Neural cell (in vitro differentiated cells): ENCODE measurements around the gene STYK1. TPM values are rescaled to one million over a fixed set of nuclear protein-coding genes. Genes with fewer than 3 reads are reported as not detected.

Source experiments
- H2AFZ ChIP-seq: fragments of 200-600, 300-800 bp; sonication (generic), shearing (Covaris generic); 2 replicates; pipeline ENCODE4 v1.6.0; 2014; ENCODE audit warnings: low read depth, mild to moderate bottlenecking, antibody characterized with exemption, low read length, moderate library complexity
- H3F3A ChIP-seq: fragments of 200-600 bp; shearing (Covaris generic); 2 replicates; pipeline ENCODE4 v1.6.1; 2016; ENCODE audit warnings: mild to moderate bottlenecking, moderate library complexity, mixed read lengths, antibody characterized with exemption, low read length; ENCODE audit not compliant: insufficient read depth, poor library complexity, severe bottlenecking
- H3K27ac ChIP-seq: fragments of 200-600, 300-800 bp; sonication (generic), shearing (Covaris generic); 2 replicates; pipeline ENCODE4 v1.5.1; 2014; ENCODE audit warnings: mild to moderate bottlenecking, low read length, moderate library complexity
- H3K27me3 ChIP-seq: fragments of 300-800, 200-600 bp; sonication (generic), shearing (Covaris generic); 2 replicates; pipeline ENCODE4 v1.6.0; 2014; ENCODE audit warnings: mild to moderate bottlenecking, low read depth, low read length, moderate library complexity; ENCODE audit not compliant: insufficient read depth
- H3K36me3 ChIP-seq: fragments of 300-800, 200-600 bp; sonication (generic), shearing (Covaris generic); 2 replicates; pipeline ENCODE4 v1.5.1; 2014; ENCODE audit warnings: mild to moderate bottlenecking, antibody characterized with exemption, low read length, moderate library complexity; ENCODE audit not compliant: insufficient read depth
- H3K4me2 ChIP-seq: fragments of 300-800, 200-600 bp; sonication (generic), shearing (Covaris generic); 2 replicates; pipeline ENCODE4 v1.6.0; 2014; ENCODE audit warnings: mild to moderate bottlenecking, low read length
- H3K4me3 ChIP-seq: fragments of 300-800, 200-600 bp; sonication (generic), shearing (Covaris generic); 2 replicates; pipeline ENCODE4 v1.5.1; 2014; ENCODE audit warnings: mild to moderate bottlenecking, low read length, moderate library complexity
- H3K79me2 ChIP-seq: fragments of 200-600 bp; shearing (Covaris generic); replicated peaks from 2 replicates; pipeline ENCODE4 v1.6.0; 2014; ENCODE audit warnings: mild to moderate bottlenecking, low read length, moderate library complexity; ENCODE audit not compliant: insufficient read depth
- H3K9ac ChIP-seq: fragments of 300-800, 200-600 bp; sonication (generic), shearing (Covaris generic); 2 replicates; pipeline ENCODE4 v1.6.1; 2016; ENCODE audit warnings: mild to moderate bottlenecking, low read length, mixed read lengths
- H3K9me2 ChIP-seq: fragments of 200-600 bp; shearing (Covaris generic); 2 replicates; pipeline ENCODE4 v1.6.1; 2016; ENCODE audit warnings: mild to moderate bottlenecking, low read length, mixed read lengths; ENCODE audit not compliant: insufficient read depth
- H3K9me3 ChIP-seq: fragments of 200-600, 300-800 bp; sonication (generic), shearing (Covaris generic); 2 replicates; pipeline ENCODE4 v1.6.1; 2016; ENCODE audit warnings: mild to moderate bottlenecking, mixed run types, low read length, moderate library complexity, mixed read lengths
- H4K20me1 ChIP-seq: fragments of 200-600 bp; shearing (Covaris generic); 2 replicates; pipeline ENCODE4 v1.6.1; 2016; ENCODE audit warnings: mild to moderate bottlenecking, mixed run types; ENCODE audit not compliant: insufficient read depth
- CTCF ChIP-seq: fragments of 450-650 bp; IDR thresholded peaks from 2 replicates; pipeline ENCODE4 v1.5.1; 2014; ENCODE audit warnings: antibody characterized with exemption, mild to moderate bottlenecking, moderate library complexity; ENCODE audit not compliant: poor library complexity, severe bottlenecking
- EP300 ChIP-seq: fragments of 450-650 bp; conservative IDR thresholded peaks from 2 replicates; pipeline ENCODE4 v1.6.1; 2014; ENCODE audit warnings: antibody characterized with exemption, mild to moderate bottlenecking, moderate library complexity; ENCODE audit not compliant: poor library complexity, severe bottlenecking
- EZH2 ChIP-seq: fragments of 200-600, 300-800 bp; shearing (Covaris generic), sonication (generic); IDR thresholded peaks from 2 replicates; pipeline ENCODE4 v1.6.1; 2014; ENCODE audit warnings: antibody characterized with exemption, low read length, borderline replicate concordance, mild to moderate bottlenecking; ENCODE audit not compliant: insufficient read depth, poor library complexity, severe bottlenecking
- MXI1 ChIP-seq: fragments of 450-650 bp; conservative IDR thresholded peaks from 2 replicates; pipeline ENCODE4 v1.6.1; 2014; ENCODE audit warnings: antibody characterized with exemption, mild to moderate bottlenecking; ENCODE audit not compliant: poor library complexity, severe bottlenecking
- POLR2AphosphoS5 ChIP-seq: IDR thresholded peaks from 2 replicates; pipeline ENCODE4 v1.6.1; 2012
- RAD21 ChIP-seq: fragments of 450-650 bp; conservative IDR thresholded peaks from 2 replicates; pipeline ENCODE4 v1.6.1; 2014; ENCODE audit warnings: antibody characterized with exemption, mild to moderate bottlenecking, moderate library complexity
- REST ChIP-seq: IDR thresholded peaks from 2 replicates; pipeline ENCODE4 v1.6.1; 2012; ENCODE audit warnings: borderline replicate concordance
- SMC3 ChIP-seq: fragments of 450-650 bp; conservative IDR thresholded peaks from 2 replicates; pipeline ENCODE4 v1.6.1; 2014; ENCODE audit warnings: antibody characterized with exemption, mild to moderate bottlenecking, moderate library complexity; ENCODE audit not compliant: poor library complexity
- TAF1 ChIP-seq: IDR thresholded peaks from 2 replicates; pipeline ENCODE4 v1.6.1; 2012; ENCODE audit warnings: low read depth
- polyA plus RNA-seq: library from polyadenylated mRNA; depleted of rRNA; stranded (reverse); fragments of >200 nt; gene quantifications from 2 replicates; pipeline ENCODE4 v1.2.3, GENCODE V29; 2014

The STYK1 gene
- polyA plus RNA-seq, 1 donor from 2014 or later: 0.24 TPM

- Histone ChIP-seq H4K20me1 (no peaks in the 10 kb centered on the region), H2AFZ (no peak overlapping the region), H3K4me3 (no peak overlapping the region), H3K27me3 (no peaks in the 10 kb centered on the region), H3K27ac (no peak overlapping the region), H3F3A (no peaks in the 10 kb centered on the region), H3K9ac (no peak overlapping the region), H3K79me2 (no peaks in the 10 kb centered on the region), H3K4me2 (no peak overlapping the region), H3K9me2 (no peaks in the 10 kb centered on the region), H3K9me3 (no peaks in the 10 kb centered on the region), H3K36me3 (no peaks in the 10 kb centered on the region)
- TF ChIP-seq EZH2: no peak
- no peak for TF ChIP-seq MXI1
- TF ChIP-seq RAD21: no peak
- no peak for TF ChIP-seq SMC3
- no peak for TF ChIP-seq TAF1
- no peak for TF ChIP-seq POLR2AphosphoS5
- no peak for TF ChIP-seq CTCF
- no peak for TF ChIP-seq REST
- no peak for TF ChIP-seq EP300
Measured at GRCh38 chr12:10636611-10637010, 37.2 kb downstream of the STYK1 start.

GRCh38 chr12:10636124-10636523, 37.7 kb downstream of the STYK1 start:
- Histone ChIP-seq H3K9me2 (no peaks in the 10 kb centered on the region), H3K27me3 (no peaks in the 10 kb centered on the region), H2AFZ (no peak overlapping the region), H3K79me2 (no peaks in the 10 kb centered on the region), H3K4me2 (no peak overlapping the region), H4K20me1 (no peaks in the 10 kb centered on the region), H3K4me3 (no peak overlapping the region), H3K9ac (no peak overlapping the region), H3F3A (no peaks in the 10 kb centered on the region), H3K9me3 (no peaks in the 10 kb centered on the region), H3K27ac (no peak overlapping the region), H3K36me3 (no peaks in the 10 kb centered on the region)
- TF ChIP-seq TAF1 (no peak), POLR2AphosphoS5 (no peak), SMC3 (no peak), MXI1 (no peak), EZH2 (no peak), REST (no peak), RAD21 (no peak), EP300 (no peak), CTCF (no peak)
